HCT116 (cell line): ENCODE measurements around the gene RBX1. TPM values are rescaled to one million over a fixed set of nuclear protein-coding genes. Genes with fewer than 3 reads are reported as not detected.

Experiments used
- ATAC-seq: fragments of 200-7000 bp; cut with Tn5 transposase; 2 replicates; pipeline ENCODE4 v1.9.1; 2020; ENCODE audit warnings: mild to moderate bottlenecking, moderate library complexity
- BruUV-seq: library from RNA; stranded (reverse); fragments of 400-500 nt; replicated peaks from 2 replicates; lab custom pipeline; 2021; lab: Mats Ljungman, UMichigan
- CTCF ChIA-PET: fragments of 300-600 bp; sonication (Branson Sonifier 250); formaldehyde crosslinking; loops from one replicate; lab custom pipeline; 2021; ENCODE audit warnings: antibody characterized with exemption; lab: Charles Lee
- POLR2A ChIA-PET: fragments of 300-600, 350-600 bp; sonication (Branson Sonifier 250); formaldehyde crosslinking; loops from one replicate; lab custom pipeline; 2021; ENCODE audit warnings: antibody characterized with exemption; lab: Charles Lee
- RAD21 ChIA-PET, 2 experiments: fragments of 300-600 bp; sonication (Branson Sonifier 250); formaldehyde crosslinking; loops; one replicate each; lab custom pipeline; 2023; ENCODE audit warnings: low total read pairs in 2 of 2; ENCODE audit not compliant: uncharacterized antibody in 2 of 2, unreplicated experiment in 2 of 2, low non-redundant PET in 1 of 2; lab: Charles Lee
- DNase-seq: peaks from one replicate; pipeline ENCODE4 v3.0.0-alpha.2; 2010; ENCODE audit warnings: low read depth, low spot score
- H2AFZ ChIP-seq: fragments of 200-600 bp; shearing (Covaris generic), sonication (generic); 2 replicates; pipeline ENCODE4 v1.6.1; 2017; ENCODE audit warnings: low read depth, mixed run types, mixed read lengths, antibody characterized with exemption, low read length; ENCODE audit not compliant: poor library complexity, severe bottlenecking
- H3K27ac ChIP-seq: 2 replicates; pipeline ENCODE4 v1.5.1; 2012; ENCODE audit warnings: low read depth, low read length
- H3K27me3 ChIP-seq: fragments of 200-600 bp; sonication (generic); 2 replicates; pipeline ENCODE4 v1.6.1; 2016; ENCODE audit warnings: mixed run types, low read length, mixed read lengths; ENCODE audit not compliant: insufficient read depth
- H3K36me3 ChIP-seq, 2 experiments: fragments of 200-500 bp in 1 of 2; fragments of 200-600 bp in 1 of 2; sonication (Bioruptor generic) in 1 of 2; sonication (generic) in 1 of 2; 2 replicates each; pipeline versions ENCODE4 v1.5.1 to v1.6.1; 2014 to 2016; ENCODE audit warnings: low read length in 2 of 2, inconsistent platforms in 1 of 2, mixed read lengths in 1 of 2, mixed run types in 1 of 2; ENCODE audit not compliant: insufficient read depth in 2 of 2, control insufficient read depth in 1 of 2
- H3K4me1 ChIP-seq, 2 experiments: fragments of 200-600 bp in 1 of 2; sonication (generic) in 1 of 2; 2 replicates each; pipeline versions ENCODE4 v1.5.1 to v1.6.1; 2012 to 2017; ENCODE audit warnings: low read length in 2 of 2, inconsistent platforms in 1 of 2, mild to moderate bottlenecking in 1 of 2, mixed read lengths in 1 of 2, mixed run types in 1 of 2, moderate library complexity in 1 of 2; ENCODE audit not compliant: insufficient read depth in 2 of 2, control insufficient read depth in 1 of 2
- H3K4me2 ChIP-seq: fragments of 200-600 bp; sonication (generic); 2 replicates; pipeline ENCODE4 v1.6.1; 2017; ENCODE audit warnings: mixed run types, low read length, mixed read lengths
- H3K4me3 ChIP-seq, 2 experiments: fragments of 200-600 bp in 1 of 2; sonication (generic) in 1 of 2; replicated peaks in 1 of 2; 2 replicates each; pipeline ENCODE4 v1.5.1; 2011 to 2016; ENCODE audit warnings: low read length in 2 of 2, control low read depth in 1 of 2, low read depth in 1 of 2, mild to moderate bottlenecking in 1 of 2, mixed read lengths in 1 of 2, mixed run types in 1 of 2
- H3K79me2 ChIP-seq: fragments of 200-600 bp; sonication (generic); 2 replicates; pipeline ENCODE4 v1.6.1; 2017; ENCODE audit warnings: mild to moderate bottlenecking, mixed run types, low read length, moderate library complexity, mixed read lengths; ENCODE audit not compliant: insufficient read depth
- H3K9ac ChIP-seq: fragments of 200-600 bp; sonication (generic); 2 replicates; pipeline ENCODE4 v1.6.1; 2016; ENCODE audit warnings: low read length, mixed read lengths
- H3K9me2 ChIP-seq: fragments of 200-600 bp; sonication (generic), shearing (Covaris generic); 2 replicates; pipeline ENCODE4 v1.6.1; 2017; ENCODE audit warnings: mixed run types, mild to moderate bottlenecking, moderate library complexity; ENCODE audit not compliant: insufficient read depth
- H3K9me3 ChIP-seq, 2 experiments: fragments of 200-500 bp in 1 of 2; fragments of 200-600 bp in 1 of 2; sonication (Bioruptor generic) in 1 of 2; sonication (generic) in 1 of 2; 2 replicates each; pipeline ENCODE4 v1.6.1; 2014 to 2017; ENCODE audit warnings: low read length in 2 of 2, mixed read lengths in 2 of 2, inconsistent platforms in 1 of 2, low read depth in 1 of 2, mild to moderate bottlenecking in 1 of 2, mixed run types in 1 of 2, moderate library complexity in 1 of 2; ENCODE audit not compliant: control insufficient read depth in 1 of 2, insufficient read depth in 1 of 2
- H4K20me1 ChIP-seq: fragments of 200-600 bp; sonication (generic), shearing (Covaris generic); 2 replicates; pipeline ENCODE4 v1.6.1; 2017; ENCODE audit warnings: mixed run types, mild to moderate bottlenecking, moderate library complexity; ENCODE audit not compliant: insufficient read depth
- CEBPB ChIP-seq: IDR thresholded peaks from 2 replicates; pipeline ENCODE4 v1.6.1; 2012; ENCODE audit warnings: low read depth
- CTCF ChIP-seq, 3 experiments: fragments of 200-600 bp in 1 of 3; sonication (generic) in 1 of 3; IDR thresholded peaks in 2 of 3; conservative IDR thresholded peaks in 1 of 3; 2 replicates each; pipeline ENCODE4 v1.5.1; 2012 to 2017; ENCODE audit warnings: low read depth in 2 of 3, low read length in 2 of 3, antibody characterized with exemption in 1 of 3, borderline replicate concordance in 1 of 3, control low read depth in 1 of 3, mild to moderate bottlenecking in 1 of 3, mixed read lengths in 1 of 3, mixed run types in 1 of 3, moderate library complexity in 1 of 3; ENCODE audit not compliant: insufficient read depth in 1 of 3
- EGR1 ChIP-seq: IDR thresholded peaks from 2 replicates; pipeline ENCODE4 v1.6.1; 2012; ENCODE audit warnings: low read depth
- ELF1 ChIP-seq: IDR thresholded peaks from 2 replicates; pipeline ENCODE4 v1.6.1; 2012; ENCODE audit warnings: low read depth, borderline replicate concordance
- EZH2 ChIP-seq: fragments of 200-600 bp; sonication (generic); IDR thresholded peaks from 2 replicates; pipeline ENCODE4 v1.6.1; 2017; ENCODE audit warnings: antibody characterized with exemption, mixed run types
- FOSL1 ChIP-seq: IDR thresholded peaks from 2 replicates; pipeline ENCODE4 v1.6.1; 2012; ENCODE audit warnings: low read depth
- MAX ChIP-seq: IDR thresholded peaks from 2 replicates; pipeline ENCODE4 v1.6.1; 2012
- POLR2A ChIP-seq: IDR thresholded peaks from 2 replicates; pipeline ENCODE4 v1.7.0; 2011; ENCODE audit warnings: borderline replicate concordance; ENCODE audit not compliant: insufficient read depth, insufficient read length; ENCODE audit errors: extremely low read depth
- POLR2AphosphoS5 ChIP-seq: IDR thresholded peaks from 2 replicates; pipeline ENCODE4 v1.6.1; 2011; ENCODE audit warnings: mild to moderate bottlenecking, low read depth, low read length, moderate library complexity
- RAD21 ChIP-seq: IDR thresholded peaks from 2 replicates; pipeline ENCODE4 v1.6.1; 2012; ENCODE audit warnings: low read depth, mild to moderate bottlenecking
- REST ChIP-seq: IDR thresholded peaks from 2 replicates; pipeline ENCODE4 v1.6.1; 2012; ENCODE audit warnings: low read depth
- SP1 ChIP-seq: IDR thresholded peaks from 2 replicates; pipeline ENCODE4 v1.6.1; 2012; ENCODE audit warnings: low read depth
- YY1 ChIP-seq: IDR thresholded peaks from 2 replicates; pipeline ENCODE4 v1.6.1; 2011; ENCODE audit warnings: low read length, low read depth, moderate library complexity, mild to moderate bottlenecking; ENCODE audit not compliant: insufficient replicate concordance; ENCODE audit errors: extremely low read depth
- ZFX ChIP-seq: fragments of 450-650 bp; IDR thresholded peaks from 2 replicates; pipeline ENCODE4 v1.6.1; 2017
- intact Hi-C: fragments of 100-400 bp; cut with micrococcal nuclease; formaldehyde crosslinking; loops from 2 replicates; pipeline ENCODE4 v1.10.0; 2022
- total RNA-seq: library from RNA; stranded (reverse); gene quantifications from one replicate; pipeline ENCODE4 v1.2.1, GENCODE V29; 2021; ENCODE audit not compliant: unreplicated experiment

Gene RBX1
- total RNA-seq, 1 experiment from 2014 or later = 51.2 TPM

GRCh38 chr22:40919446-40919845 is 31.7 kb upstream of the RBX1 start:
- ChIA-PET RAD21 (no interaction called here), POLR2A (no interaction called here), CTCF (no interaction called here)
- no peak for DNase-seq
- Histone ChIP-seq H4K20me1 (no peaks in the 10 kb centered on the region), H3K27me3 (no peaks in the 10 kb centered on the region), H3K79me2 (no peaks in the 10 kb centered on the region), H3K27ac (no peak overlapping the region), H3K9me2 (no peaks in the 10 kb centered on the region), H3K36me3 (peaks cover 0 to 12% of the 10 kb centered on the region in 2 experiments; a peak in 3 of 4 replicates), H3K4me2 (no peak overlapping the region), H3K9ac (no peak overlapping the region), H3K4me1 (no peaks in the 10 kb centered on the region), H3K4me3 (no peak overlapping the region), H3K9me3 (no peaks in the 10 kb centered on the region), H2AFZ (no peak overlapping the region)
- TF ChIP-seq CTCF (IDR thresholded peaks at IDR 0.05 in 2 of 3, conservative IDR thresholded peaks at IDR 0.05 in 1 of 3; ENCODE audit: borderline replicate concordance in 1 of 3, insufficient read depth in 1 of 3, low read depth in 2 of 3, low read length in 2 of 3) (no peak), RAD21 (no peak), POLR2AphosphoS5 (no peak), EZH2 (no peak), CEBPB (no peak), POLR2A (no peak), YY1 (no peak), ZFX (no peak), ELF1 (no peak)
- intact Hi-C loops = no loop called here
- no peak for ATAC-seq
- no TSS peak for BruUV-seq

- Histone ChIP-seq H3K4me3 (no peak overlapping the region), H3K27me3 (no peaks in the 10 kb centered on the region), H3K36me3 (peaks cover 7 to 13% of the 10 kb centered on the region in 2 experiments; a peak in 3 of 4 replicates), H2AFZ (no peak overlapping the region), H3K27ac (no peak overlapping the region), H3K4me1 (no peaks in the 10 kb centered on the region), H3K79me2 (no peaks in the 10 kb centered on the region), H3K9me3 (no peaks in the 10 kb centered on the region), H3K9me2 (no peaks in the 10 kb centered on the region), H3K4me2 (no peak overlapping the region), H3K9ac (no peak overlapping the region), H4K20me1 (no peaks in the 10 kb centered on the region)
- no TSS peak for BruUV-seq
- ATAC-seq (no peak), DNase-seq (no peak)
- POLR2A ChIA-PET = no interaction called here
- RAD21 ChIA-PET = no interaction called here
- intact Hi-C loops = loop anchor here (10.0 kb wide), 1 partner anchor 174 kb away; the partner anchor contains the start of gene EP300
- CTCF ChIA-PET = no interaction called here
- TF ChIP-seq EGR1 (no peak), MAX (no peak), FOSL1 (no peak), ELF1 (no peak), SP1 (no peak), REST (no peak), RAD21 (no peak), CEBPB (no peak)
Observed at GRCh38 chr22:40920526-40920925, 30.7 kb upstream of the RBX1 start.
